Measurements from ENCODE around the gene ELAVL2.
A peak's percentile ranks its signal among the peaks of the same experiment; 100 is the strongest.

The ELAVL2 gene

GRCh38 chr9:23826120-23826629 is at the start of gene ELAVL2:
ELAVL2 (minus strand) TSS chr9:23826240; CDS start chr9:23762234, 64,006 bp downstream.
- DNase-seq, result peak; percentile 95

GRCh38 chr9:23858234-23858633 is 32.2 kb upstream of the ELAVL2 start:
- DNase-seq, result no peak

- no peak for DNase-seq
These were observed 30.0 kb upstream of the ELAVL2 start for GRCh38 chr9:23855873-23856604.

GRCh38 chr9:23850690-23851629 is 24.9 kb upstream of the ELAVL2 start:
- peak; percentile 19 for DNase-seq

- no peak for DNase-seq
These were observed 24.2 kb upstream of the ELAVL2 start for GRCh38 chr9:23850242-23850689.

- DNase-seq, result no peak
These were observed 23.5 kb upstream of the ELAVL2 start for GRCh38 chr9:23849379-23850035.

GRCh38 chr9:23842565-23843129 is 16.6 kb upstream of the ELAVL2 start:
- no peak for DNase-seq

- no peak for DNase-seq
These were observed 15.3 kb upstream of the ELAVL2 start for GRCh38 chr9:23841304-23841703.

GRCh38 chr9:23837038-23837437 is 11.0 kb upstream of the ELAVL2 start:
- DNase-seq, result no peak

- DNase-seq, result no peak
These were observed 5.1 kb upstream of the ELAVL2 start for GRCh38 chr9:23830929-23831730.

- DNase-seq, result no peak
These were observed 4.4 kb upstream of the ELAVL2 start for GRCh38 chr9:23830476-23830805.

GRCh38 chr9:23829580-23830475 is 3.8 kb upstream of the ELAVL2 start:
- no peak for DNase-seq

- no peak for DNase-seq
These were observed 340 bp downstream of the ELAVL2 start for GRCh38 chr9:23825700-23826099.

- DNase-seq, result no peak
These were observed 1.0 kb downstream of the ELAVL2 start for GRCh38 chr9:23824830-23825591.

GRCh38 chr9:23823986-23824829 is 1.8 kb downstream of the ELAVL2 start:
- no peak for DNase-seq

- DNase-seq, result no peak
These were observed 2.8 kb downstream of the ELAVL2 start for GRCh38 chr9:23823269-23823668.

- no peak for DNase-seq
These were observed 3.5 kb downstream of the ELAVL2 start for GRCh38 chr9:23822261-23823169.

Data from T1000 (cell line).